RPMI8226 (cell line): ENCODE results near the gene CNIH4.
"Not testable (repeated sequence)": the region's sequence is repeated elsewhere in the genome, so short reads cannot be mapped to it uniquely, and the experiment has no call there.

Source experiments
- DNase-seq: peaks from one replicate; pipeline ENCODE4 v3.0.0-alpha.2; 2015

The CNIH4 gene

DNA sequence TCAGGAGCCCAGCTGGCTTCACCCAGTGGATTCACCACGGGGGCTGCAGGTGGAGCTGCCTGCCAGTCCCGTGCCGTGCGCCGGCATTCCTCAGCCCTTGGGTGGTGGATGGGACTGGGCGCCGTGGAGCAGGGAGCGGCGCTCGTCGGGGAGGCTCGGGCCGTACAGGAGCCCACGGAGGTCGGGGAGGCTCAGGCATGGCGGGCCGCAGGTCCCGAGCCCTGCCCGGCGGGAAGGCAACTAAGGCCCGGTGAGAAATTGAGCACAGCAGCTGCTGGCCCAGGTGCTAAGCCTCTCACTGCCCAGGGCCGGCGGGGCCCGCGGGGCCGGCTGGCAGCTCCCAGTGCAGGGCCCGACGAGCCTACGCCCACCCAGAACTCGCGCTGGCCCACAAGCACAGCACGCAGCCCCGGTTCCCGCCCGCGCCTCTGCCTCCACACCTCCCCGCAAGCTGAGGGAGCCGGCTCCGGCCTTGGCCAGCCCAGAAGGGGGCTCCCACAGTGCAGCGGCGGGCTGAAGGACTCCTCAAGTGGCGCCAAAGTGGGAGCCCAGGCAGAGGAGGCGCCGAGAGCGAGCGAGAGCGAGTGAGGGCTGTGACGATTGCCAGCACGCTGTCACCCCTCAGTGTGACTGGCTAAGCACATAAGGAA lies 4.1 kb upstream of the CNIH4 start:
- not testable (repeated sequence) for DNase-seq

DNA sequence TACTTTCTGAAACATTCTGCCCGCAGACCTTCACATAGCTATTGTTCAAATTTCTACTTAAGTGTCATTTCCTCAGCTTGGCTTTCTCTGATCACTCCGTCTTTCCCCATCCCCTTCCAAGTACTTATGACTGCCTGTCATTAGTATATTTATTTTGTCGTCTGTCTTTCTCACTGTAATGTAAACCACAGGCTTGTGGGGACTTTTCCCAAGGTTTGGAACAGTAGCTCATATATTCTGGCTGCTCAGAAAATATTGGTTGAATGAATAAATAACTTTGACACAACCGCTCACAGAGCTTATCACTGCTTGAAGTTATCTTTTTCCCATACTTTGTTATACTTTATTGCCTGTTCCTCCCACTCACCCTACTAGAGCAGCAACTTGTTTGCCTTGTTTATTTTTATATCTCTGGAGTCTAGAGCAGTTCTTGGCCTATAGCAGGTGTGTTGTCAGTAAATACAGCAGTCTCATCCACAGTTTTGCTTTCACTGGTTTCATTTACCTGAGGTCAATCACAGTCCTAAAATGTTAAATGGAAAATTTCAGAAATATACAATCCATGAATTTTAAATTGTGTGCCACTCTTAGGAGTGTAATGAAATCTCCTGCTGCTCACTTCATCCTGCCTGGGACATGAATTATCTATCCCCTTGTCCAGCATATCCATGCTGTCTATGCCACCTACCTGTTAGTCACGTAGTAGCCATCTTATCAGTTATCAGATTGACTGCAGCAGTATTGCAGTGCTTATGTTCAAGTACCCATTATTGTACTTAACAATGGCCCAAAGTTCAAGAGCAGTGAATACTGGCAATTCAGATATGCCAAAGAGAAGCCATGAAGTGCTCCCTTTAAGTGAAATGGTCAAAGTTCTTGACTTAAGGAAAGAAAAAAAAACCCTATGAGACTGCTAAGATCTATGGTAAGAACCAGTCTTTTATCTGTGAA lies 2.4 kb upstream of the CNIH4 start:
- no peak for DNase-seq

DNA sequence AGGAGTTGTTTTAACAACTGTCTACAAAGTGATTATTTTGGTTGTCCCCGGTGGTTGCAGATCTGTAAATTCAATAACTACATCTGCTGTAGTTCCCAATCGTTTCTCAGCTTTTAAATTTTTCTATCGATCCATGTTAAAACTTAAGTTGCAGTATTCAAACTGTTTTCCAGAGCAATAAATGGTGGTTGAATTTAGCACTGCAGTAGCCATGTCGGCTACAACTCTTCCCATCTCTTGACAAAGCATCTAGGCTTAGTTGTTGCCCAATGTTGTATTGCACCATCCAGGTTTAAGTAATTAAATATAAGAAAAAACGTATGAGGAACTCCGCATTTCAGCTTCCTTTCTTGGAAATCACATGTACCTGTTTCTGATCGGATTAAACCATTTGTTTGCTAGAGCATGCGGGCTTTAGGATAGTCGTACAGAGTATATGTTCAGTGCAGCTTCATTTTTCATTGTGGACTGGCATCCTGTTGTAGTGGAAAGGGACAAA lies 996 bp downstream of the CNIH4 start:
- DNase-seq: no peak

DNA sequence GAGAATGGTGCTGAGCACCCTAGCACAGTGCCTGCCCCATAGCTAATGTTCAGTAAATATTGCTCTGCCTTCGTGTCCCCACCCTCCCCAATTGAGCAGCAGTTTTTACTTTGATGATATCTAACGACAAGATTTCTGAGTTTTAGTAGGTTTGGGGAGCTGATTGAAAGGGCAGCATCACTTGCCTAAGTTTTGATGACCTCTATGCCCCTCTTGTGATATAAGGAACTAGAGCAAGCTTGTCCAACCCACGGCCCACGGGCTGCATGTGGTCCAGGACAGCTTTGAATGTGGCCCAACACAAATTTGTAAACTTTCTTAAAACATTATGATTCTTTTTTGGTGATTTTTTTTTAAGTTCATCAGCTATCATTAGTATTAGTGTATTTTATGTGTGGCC lies 1.6 kb downstream of the CNIH4 start:
- no peak for DNase-seq

DNA sequence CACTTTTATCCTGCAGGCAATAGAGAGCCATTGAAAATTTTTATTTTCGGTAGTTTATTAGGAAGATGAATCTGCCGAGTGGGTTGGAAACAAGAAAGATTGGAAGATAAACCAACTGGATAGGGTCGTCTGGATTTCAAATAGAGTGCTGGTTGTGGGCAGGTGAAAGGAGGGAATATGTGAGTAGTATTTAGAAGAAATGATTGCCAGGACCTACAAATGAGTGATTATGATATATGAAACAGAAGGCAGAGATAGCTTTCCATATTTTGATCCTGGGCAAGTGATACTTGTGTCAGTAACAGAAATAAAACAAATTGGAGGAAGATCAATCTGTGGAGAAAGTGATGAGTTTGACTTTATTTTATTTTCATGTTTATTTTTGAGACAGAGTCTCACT lies 2.5 kb downstream of the CNIH4 start:
- DNase-seq: no peak

DNA sequence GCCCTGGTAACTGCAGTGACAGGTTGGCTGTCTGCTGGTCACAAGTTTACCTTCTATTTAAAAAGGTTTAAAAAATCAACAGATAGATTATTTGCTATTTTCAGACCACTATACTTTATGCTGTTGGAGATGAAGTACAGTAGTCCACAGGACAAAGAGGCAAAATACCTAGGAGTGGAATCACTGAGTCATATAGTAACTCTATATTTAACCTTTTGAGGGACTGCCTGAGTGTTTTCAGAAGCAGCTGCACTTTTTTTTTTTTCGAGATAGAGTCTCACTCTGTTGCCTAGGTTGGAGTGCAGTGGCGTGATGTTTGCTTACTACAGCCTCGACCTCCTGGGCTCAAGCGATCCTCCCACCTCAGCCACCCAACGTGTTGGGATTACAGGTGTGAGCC lies 11.7 kb downstream of the CNIH4 start:
- no peak for DNase-seq

DNA sequence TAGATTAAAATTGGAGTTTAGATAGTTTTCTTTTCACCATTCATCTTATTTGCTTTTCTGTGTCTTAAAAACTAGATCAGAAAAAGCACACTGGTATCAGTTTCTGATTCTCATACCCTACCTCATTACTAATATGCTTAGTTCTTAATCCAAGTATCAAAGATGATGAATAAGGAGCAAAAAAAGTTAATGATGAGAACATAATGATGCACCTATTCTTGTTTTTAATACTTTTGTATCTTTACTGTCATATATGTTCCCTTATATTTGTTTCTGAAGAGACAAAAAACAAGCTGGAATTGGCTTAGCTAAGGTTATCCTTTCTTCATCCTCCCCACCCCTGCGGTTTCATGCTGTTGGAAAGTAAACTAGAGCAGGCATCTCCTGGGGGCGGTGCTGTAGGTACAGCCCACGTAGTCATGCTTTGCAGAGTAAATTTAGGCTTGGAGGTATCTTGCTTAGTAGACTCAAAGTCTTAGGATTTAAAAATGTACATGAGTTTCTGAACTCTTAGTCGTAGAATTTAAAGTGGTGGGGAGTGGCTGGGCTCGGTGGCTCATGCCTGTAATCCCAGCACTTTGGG lies 16.4 kb downstream of the CNIH4 start:
- no peak for DNase-seq

DNA sequence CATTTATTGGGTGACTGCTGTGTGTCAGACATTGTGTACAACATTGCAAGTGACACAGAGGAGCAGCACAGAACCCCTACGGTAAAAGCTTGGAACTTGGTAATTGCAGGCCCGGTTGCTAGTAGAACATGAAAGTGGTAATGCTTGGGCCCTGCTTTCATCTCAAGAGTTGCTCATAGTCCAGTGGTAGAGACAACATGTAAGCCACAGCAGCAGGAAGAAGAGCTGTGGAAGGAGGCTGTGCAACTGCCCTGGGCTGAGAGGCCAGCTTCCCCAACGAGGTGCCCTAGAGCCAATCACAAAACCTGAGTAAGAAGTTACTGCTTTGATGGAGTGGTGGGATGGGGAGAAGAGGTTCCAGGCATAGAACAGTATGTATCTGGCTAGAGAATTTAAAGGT lies 18.4 kb downstream of the CNIH4 start:
- no peak for DNase-seq

DNA sequence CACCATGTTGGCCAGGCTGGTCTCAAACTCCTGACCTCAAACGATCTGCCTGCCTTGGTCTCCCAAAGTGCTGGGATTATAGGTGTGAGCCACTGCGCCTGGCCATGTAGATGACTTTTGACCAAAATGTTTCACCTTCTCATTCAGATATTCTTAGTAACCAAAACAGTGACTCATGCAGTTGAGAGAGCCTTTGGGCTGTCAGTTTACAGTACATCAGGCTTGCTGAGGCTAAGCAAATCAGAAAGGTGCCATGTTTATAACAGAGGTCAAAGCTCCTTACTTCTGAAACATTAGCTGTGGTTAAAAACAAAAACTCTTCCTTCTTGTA lies 21.0 kb downstream of the CNIH4 start:
- peak; percentile 23 for DNase-seq

DNA sequence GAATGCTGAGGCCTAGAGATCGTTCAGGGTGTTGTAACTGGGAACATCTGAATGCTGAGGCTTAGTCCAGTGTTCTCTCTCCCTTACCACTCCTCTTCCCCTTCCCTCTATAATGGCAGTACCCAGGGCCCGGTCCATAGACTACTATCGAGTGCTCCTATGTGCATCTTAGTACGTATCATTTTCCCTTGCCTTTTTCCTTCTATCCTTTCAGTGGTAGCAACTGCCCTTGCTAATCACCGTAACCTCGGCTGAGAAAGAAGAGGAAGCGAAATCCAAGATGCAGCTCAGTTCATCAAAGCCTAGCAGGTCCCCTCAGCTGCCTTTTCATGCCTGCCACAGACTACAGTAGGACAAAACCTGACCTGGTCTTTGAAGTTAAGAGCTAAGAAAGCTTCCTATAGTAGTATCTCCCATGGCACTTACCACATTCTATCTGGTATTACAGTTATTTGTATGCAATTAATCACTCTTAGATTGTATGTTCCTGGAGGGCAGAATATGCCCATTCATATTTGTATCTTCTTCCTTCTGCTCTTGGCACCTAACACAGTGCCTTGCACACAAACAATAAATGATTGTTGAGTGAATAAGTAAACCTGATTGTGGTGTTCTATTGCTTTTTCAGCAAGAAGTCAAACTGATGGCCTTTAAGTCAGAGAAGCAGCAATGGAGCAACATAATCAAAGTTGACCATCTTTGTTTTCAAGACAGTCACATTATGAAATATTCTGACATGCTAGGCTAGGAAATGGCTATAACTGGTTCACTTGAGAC lies 22.4 kb downstream of the CNIH4 start:
- no peak for DNase-seq

DNA sequence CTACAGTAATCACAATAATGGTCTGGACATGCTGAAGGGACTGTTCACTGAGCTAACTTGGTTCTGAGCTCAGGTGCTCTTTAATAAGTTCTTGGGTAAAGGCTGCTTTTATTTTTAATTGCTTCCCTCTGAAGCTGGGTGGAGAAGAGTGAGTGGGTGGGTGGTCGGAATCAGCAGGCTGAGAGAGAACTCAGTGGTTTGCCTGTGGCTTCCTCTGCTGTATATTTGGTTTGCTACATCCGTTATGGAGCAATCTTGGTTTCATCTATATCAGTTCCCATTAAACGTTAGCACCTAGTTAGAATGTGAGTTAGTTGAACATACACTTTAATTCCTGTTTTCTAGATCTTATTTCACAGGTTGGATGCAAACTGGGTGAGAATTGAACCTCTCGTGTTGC lies 23.3 kb downstream of the CNIH4 start:
- DNase-seq: no peak

DNA sequence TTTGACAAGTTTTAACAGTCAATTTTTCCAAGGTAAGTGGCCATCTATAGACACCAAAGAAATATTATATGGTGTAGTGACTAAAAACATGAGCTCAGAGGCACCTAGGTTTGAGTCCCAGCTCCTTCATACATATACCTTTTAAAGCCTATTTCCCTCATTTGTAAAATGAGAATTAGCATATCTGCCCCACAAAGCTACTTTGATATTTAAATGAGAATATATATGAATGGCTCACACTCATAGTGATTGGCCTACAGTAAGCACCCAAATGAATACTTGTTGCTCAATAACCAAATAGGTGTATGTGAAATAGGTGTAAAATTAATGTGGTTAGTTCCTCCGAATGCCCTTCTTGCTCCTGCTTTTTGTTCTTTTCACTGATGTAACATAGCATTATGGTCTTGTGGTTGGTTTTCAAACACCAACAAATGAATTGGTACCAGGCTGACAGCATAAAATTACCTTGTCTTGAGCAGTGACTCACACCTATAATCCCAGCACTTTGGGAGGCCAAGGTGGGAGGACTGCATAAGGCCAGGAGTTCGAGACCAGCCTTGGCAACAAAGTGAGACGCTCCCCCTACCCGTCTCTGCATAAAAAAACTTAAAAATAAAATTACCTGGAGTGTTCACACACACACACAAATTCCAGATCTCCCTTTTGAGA lies 25.3 kb downstream of the CNIH4 start:
- DNase-seq: no peak

DNA sequence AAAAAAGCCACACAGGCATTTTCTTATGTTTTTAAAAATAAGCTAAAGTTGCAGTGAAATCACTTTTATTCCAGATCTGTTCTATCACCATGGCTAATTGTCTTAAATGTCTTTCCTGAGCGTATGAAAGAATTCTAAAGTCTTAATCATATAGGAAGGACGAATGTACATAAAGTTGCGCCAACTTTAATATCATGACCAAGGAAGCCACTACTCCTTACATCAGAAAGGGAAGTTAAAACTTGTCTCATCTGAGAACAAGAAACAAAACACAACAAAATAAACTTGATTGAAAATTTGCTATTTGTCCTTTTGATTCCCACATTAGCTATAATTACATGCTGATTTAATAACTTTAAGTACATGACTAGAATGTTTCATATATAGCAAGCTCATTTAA lies 26.5 kb downstream of the CNIH4 start:
- DNase-seq: no peak

DNA sequence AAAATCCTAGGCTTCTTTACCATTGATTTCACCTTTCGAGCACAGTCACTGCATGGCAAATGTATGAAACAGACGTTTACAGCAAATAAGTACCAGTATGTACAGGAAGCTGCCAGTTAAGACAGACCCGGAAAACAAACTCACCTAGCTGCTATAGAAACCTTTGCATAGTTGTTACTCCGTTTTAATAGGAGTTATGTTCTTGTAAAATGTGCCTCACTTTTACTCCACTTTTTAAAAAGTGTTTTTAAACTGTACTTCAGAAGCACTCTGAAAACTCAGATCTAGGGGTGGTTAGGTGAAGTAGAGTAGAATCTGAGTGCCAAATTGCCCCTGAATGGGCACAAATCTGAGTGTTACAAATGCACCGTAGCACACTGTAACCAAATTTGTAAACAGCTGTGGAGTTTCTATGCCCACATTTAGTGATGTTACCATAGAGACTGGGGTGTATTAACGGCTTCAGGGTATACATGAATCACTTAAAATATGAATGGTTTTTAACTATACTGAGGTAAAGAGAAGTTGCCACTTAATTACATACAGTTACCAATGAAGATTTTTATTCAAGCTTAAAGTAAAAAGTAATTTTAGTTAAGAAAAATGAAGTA lies 30.7 kb downstream of the CNIH4 start:
- no peak for DNase-seq

DNA sequence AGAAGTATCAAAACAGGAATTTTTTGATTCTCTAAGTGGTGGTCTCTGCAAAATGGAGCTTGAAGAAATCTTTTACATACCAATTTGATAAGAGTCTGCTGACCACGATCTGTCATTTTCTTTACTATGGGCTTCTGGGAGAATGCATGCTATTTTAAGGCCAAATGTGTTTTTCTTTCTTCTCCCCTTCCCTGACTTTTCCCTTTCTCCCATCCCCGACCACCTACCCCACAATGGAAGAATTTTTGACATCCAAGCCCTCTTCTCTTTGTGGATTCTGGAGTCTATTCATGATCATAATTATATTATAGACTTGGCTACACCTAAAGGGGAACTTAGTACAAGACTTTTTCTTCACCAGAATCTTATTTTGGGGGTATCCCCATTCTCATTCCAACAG lies 31.3 kb downstream of the CNIH4 start:
- DNase-seq: no peak

DNA sequence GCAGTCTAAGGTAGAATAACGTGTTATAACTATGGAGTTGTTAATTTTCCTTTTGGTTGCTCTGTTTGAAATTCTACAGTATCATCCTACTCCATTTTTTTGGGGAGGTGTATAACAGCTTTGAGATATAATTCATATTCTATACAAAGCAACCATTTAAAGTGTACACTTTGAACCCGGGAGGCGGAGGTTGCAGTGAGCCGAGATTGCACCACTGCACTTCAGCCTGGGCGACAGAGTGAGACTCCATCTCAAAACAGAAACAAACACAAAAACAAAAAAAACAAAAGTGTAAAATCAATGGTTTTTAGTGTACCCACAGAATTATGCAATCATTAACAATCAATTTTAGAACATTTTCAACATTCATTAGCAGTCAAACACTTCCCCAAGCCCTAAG lies 33.8 kb downstream of the CNIH4 start:
- DNase-seq: no peak

DNA sequence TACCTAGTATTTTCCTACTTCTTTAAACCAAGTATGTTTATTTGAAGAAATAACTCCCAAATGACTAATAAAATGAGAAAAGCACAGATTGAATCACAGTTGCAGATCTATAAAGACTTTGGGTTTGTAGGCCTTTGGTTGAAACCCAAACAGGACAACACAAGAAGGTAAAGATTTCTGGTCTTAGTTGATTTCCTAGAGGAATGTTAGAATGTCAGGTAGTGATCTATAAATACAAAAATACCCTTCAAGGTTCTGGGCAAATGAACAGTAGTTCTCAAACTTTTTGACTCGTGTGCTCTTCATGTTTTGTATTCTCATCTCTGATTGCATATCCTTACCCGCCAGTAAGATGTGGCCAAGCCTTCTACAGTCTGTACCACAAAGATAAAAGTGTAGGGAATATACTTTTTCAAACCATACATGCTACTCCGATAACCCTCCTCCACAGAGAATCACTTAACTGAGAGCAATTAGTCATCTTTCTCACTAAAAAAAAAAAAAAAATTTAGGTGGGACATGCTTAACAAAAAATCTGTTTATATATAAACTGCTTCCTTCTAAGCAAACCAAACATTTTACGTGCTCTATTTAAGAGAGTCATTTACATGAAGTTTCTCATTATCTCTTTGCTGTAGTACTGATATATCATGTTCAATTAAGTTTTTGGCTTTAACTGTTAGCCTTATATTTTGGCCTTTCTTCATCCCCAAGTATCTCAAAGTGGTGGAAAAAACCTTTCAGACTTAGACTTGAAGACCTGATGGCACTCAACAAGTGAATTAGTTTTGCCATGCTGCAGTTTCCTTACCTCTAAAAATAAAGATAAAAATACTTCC lies 36.0 kb downstream of the CNIH4 start:
- DNase-seq: no peak

DNA sequence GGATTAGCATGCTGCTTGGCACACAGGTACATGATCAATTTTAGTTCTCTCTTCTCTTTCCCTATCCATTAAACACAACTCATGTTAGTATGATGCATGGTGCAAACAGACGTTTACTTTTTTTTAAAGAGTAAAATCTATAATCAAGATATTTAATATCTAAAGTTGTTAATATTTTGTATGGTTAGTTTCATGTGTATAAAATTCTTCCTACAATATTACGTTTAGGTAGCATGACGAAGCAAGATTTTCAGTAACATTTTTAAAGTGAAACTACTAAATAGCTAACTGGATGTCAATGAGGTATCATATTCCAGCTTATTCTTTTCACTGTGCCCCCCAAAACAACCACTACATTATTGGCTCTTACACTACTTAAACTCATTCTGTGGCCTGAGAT lies 36.6 kb downstream of the CNIH4 start:
- no peak for DNase-seq

DNA sequence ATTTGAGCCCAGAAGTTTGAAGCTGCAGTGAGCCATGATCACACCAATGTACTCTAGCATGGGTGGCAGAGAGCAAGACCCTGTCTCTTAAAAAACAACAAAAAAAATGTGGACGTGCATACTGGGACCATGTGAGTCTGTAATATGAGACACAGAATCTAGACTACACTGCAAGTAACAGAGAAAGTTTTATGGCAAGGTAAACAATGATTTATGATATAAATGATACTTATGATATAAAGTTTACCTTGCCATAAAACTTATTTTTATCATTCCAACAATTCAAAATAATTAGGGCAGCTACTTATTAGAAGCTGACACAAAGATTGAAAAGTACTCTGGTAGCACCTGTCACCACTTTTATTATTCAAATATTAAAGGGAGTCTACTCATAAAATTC lies 43.2 kb downstream of the CNIH4 start:
- no peak for DNase-seq

DNA sequence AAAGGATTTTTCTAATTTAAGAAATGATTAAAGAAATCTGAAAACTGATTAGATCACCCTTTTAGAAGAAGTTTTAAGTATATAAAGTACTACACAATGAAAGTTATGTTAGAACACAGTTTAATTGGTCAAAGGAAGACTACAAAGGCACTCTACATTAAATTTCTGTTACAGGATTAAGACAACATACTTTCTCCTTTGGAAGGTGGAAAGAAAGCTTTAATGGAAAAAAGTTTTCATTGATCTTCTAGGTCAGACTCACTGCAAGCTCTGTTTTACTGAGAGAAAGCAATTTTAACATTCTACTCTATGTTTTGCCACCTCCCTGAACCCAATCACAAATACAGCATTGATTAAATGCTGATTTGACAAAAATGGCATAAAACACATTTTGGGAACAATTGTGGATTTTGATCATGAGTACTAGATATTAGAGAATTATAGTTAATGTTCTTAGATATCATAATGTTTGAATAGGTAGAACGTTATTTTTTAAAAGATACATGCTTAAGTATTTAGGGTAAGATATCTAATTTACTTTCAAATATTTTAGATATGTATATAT lies 45.9 kb downstream of the CNIH4 start:
- no peak for DNase-seq
